GM23338 (cell line): ENCODE data around the gene POLDIP2.

ENCODE experiments used
- CREB1 ChIP-seq: fragments of 250-450 bp; sonication (Bioruptor Pico); IDR thresholded peaks from 2 replicates; pipeline ENCODE4 v1.5.0; 2020; ENCODE audit warnings: low read depth, mild to moderate bottlenecking, moderate library complexity
- CTCF ChIP-seq, 2 experiments: fragments of 200-600 bp in 1 of 2; sonication (generic) in 1 of 2; conservative IDR thresholded peaks; 2 replicates each; pipeline versions ENCODE4 v1.5.1 to v1.6.1; 2016 to 2017; ENCODE audit warnings: antibody characterized with exemption in 2 of 2, low read depth in 2 of 2, mild to moderate bottlenecking in 2 of 2, moderate library complexity in 1 of 2
- EZH2 ChIP-seq: fragments of 200-600 bp; sonication (generic); IDR thresholded peaks from one replicate; pipeline ENCODE4 v1.8.0; 2017; ENCODE audit warnings: antibody characterized with exemption, mild to moderate bottlenecking, low read depth; ENCODE audit not compliant: unreplicated experiment
- EZH2phosphoT487 ChIP-seq: fragments of 200-600 bp; sonication (generic); IDR thresholded peaks from one replicate; pipeline ENCODE4 v1.8.1; 2018; ENCODE audit warnings: antibody characterized with exemption; ENCODE audit not compliant: unreplicated experiment
- JUNB ChIP-seq: IDR thresholded peaks from one replicate; pipeline ENCODE4 v1.6.1; 2016; ENCODE audit warnings: antibody characterized with exemption; ENCODE audit not compliant: unreplicated experiment
- POLR2AphosphoS5 ChIP-seq: IDR thresholded peaks from 2 replicates; pipeline ENCODE4 v1.6.1; 2016; ENCODE audit warnings: antibody characterized with exemption, low read depth
- REST ChIP-seq: IDR thresholded peaks from one replicate; pipeline ENCODE4 v1.6.1; 2018; ENCODE audit warnings: antibody characterized with exemption; ENCODE audit not compliant: unreplicated experiment
- STAT1 ChIP-seq: IDR thresholded peaks from one replicate; pipeline ENCODE4 v1.6.1; 2016; ENCODE audit warnings: antibody characterized with exemption; ENCODE audit not compliant: unreplicated experiment

- no peak for TF ChIP-seq CTCF (conservative IDR thresholded peaks at IDR 0.05; ENCODE audit: low read depth in 2 of 2)
- TF ChIP-seq POLR2AphosphoS5: no peak
- TF ChIP-seq EZH2: no peak
- TF ChIP-seq REST: no peak
- TF ChIP-seq STAT1: no peak
- no peak for TF ChIP-seq CREB1 (CRISPR knock-in tag)
- TF ChIP-seq EZH2phosphoT487: no peak
- TF ChIP-seq JUNB: no peak
Observed at GRCh38 chr17:28350271-28350670, 7.1 kb downstream of the POLDIP2 start.
